Mesenchymal stem cell (in vitro differentiated cells and primary cell): ENCODE results near the gene KDM5C.

Experiments used
- DNase-seq: peaks from one replicate; pipeline ENCODE4 v3.0.0-alpha.2; 2013
- H2AFZ ChIP-seq: one replicate; pipeline ENCODE4 v1.6.1; 2013; ENCODE audit warnings: low read depth, mild to moderate bottlenecking, control low read depth, inconsistent platforms, low read length, moderate library complexity
- H2AK5ac ChIP-seq: 2 replicates; pipeline ENCODE4 v1.6.1; 2013; ENCODE audit warnings: low read length, moderate library complexity, mild to moderate bottlenecking, inconsistent platforms; ENCODE audit not compliant: severe bottlenecking
- H2BK120ac ChIP-seq: one replicate; pipeline ENCODE4 v1.6.1; 2013; ENCODE audit warnings: low read depth, mild to moderate bottlenecking, inconsistent platforms, low read length, moderate library complexity
- H2BK12ac ChIP-seq, 2 experiments: one replicate each; pipeline ENCODE4 v1.6.1; 2013; ENCODE audit warnings: inconsistent platforms in 2 of 2, low read length in 2 of 2, mild to moderate bottlenecking in 2 of 2, moderate library complexity in 2 of 2, control low read depth in 1 of 2
- H2BK15ac ChIP-seq: one replicate; pipeline ENCODE4 v1.6.1; 2013; ENCODE audit warnings: mild to moderate bottlenecking, low read depth, inconsistent platforms; ENCODE audit not compliant: poor library complexity, severe bottlenecking
- H2BK5ac ChIP-seq: 2 replicates; pipeline ENCODE4 v1.6.1; 2013; ENCODE audit warnings: low read depth, mild to moderate bottlenecking, low read length, control low read depth, inconsistent platforms; ENCODE audit not compliant: poor library complexity, severe bottlenecking
- H3K14ac ChIP-seq, 2 experiments: one replicate each; pipeline ENCODE4 v1.6.1; 2013; ENCODE audit warnings: inconsistent platforms in 2 of 2, low read length in 2 of 2, control low read depth in 1 of 2, mild to moderate bottlenecking in 1 of 2, moderate library complexity in 1 of 2
- H3K18ac ChIP-seq, 2 experiments: one replicate each; pipeline ENCODE4 v1.6.1; 2013; ENCODE audit warnings: inconsistent platforms in 2 of 2, low read length in 2 of 2, control low read depth in 1 of 2, low read depth in 1 of 2, mild to moderate bottlenecking in 1 of 2
- H3K23ac ChIP-seq, 2 experiments: one replicate each; pipeline ENCODE4 v1.6.1; 2013; ENCODE audit warnings: inconsistent platforms in 2 of 2, low read length in 2 of 2, mild to moderate bottlenecking in 2 of 2, moderate library complexity in 2 of 2, control low read depth in 1 of 2
- H3K27ac ChIP-seq: 2 replicates; pipeline ENCODE4 v1.5.1; 2013; ENCODE audit warnings: mild to moderate bottlenecking, moderate library complexity, low read length, control low read depth, inconsistent platforms; ENCODE audit not compliant: poor library complexity, severe bottlenecking
- H3K27me3 ChIP-seq, 2 experiments: 2 replicates each; pipeline versions ENCODE4 v1.6.1 to v1.7.0; 2013; ENCODE audit warnings: low read length in 2 of 2, mild to moderate bottlenecking in 2 of 2, moderate library complexity in 2 of 2, control low read depth in 1 of 2, inconsistent platforms in 1 of 2; ENCODE audit not compliant: control insufficient read depth in 1 of 2, insufficient read depth in 1 of 2
- H3K36me3 ChIP-seq, 2 experiments: 2 replicates each; pipeline versions ENCODE4 v1.6.1 to v1.7.0; 2013; ENCODE audit warnings: low read length in 2 of 2, control low read depth in 1 of 2, inconsistent platforms in 1 of 2, low read depth in 1 of 2, mild to moderate bottlenecking in 1 of 2; ENCODE audit not compliant: insufficient read depth in 2 of 2, control insufficient read depth in 1 of 2
- H3K4ac ChIP-seq, 2 experiments: one replicate each; pipeline ENCODE4 v1.6.1; 2013; ENCODE audit warnings: inconsistent platforms in 2 of 2, low read length in 2 of 2, mild to moderate bottlenecking in 2 of 2, moderate library complexity in 2 of 2, control low read depth in 1 of 2, low read depth in 1 of 2
- H3K4me1 ChIP-seq: 2 replicates; pipeline ENCODE4 v1.6.1; 2013; ENCODE audit warnings: low read depth, low read length, control low read depth; ENCODE audit not compliant: control insufficient read depth, insufficient read depth
- H3K4me2 ChIP-seq: 2 replicates; pipeline ENCODE4 v1.6.1; 2013; ENCODE audit warnings: low read length, mild to moderate bottlenecking, inconsistent platforms; ENCODE audit not compliant: poor library complexity, severe bottlenecking
- H3K4me3 ChIP-seq, 2 experiments: 2 replicates each; pipeline versions ENCODE4 v1.5.1 to v1.7.0; 2013; ENCODE audit warnings: low read length in 2 of 2, mild to moderate bottlenecking in 2 of 2, control low read depth in 1 of 2, low read depth in 1 of 2; ENCODE audit not compliant: insufficient read depth in 1 of 2
- H3K79me1 ChIP-seq: replicated peaks from 2 replicates; pipeline ENCODE4 v1.6.1; 2013; ENCODE audit warnings: mild to moderate bottlenecking, control low read depth, low read length, inconsistent platforms; ENCODE audit not compliant: poor library complexity, severe bottlenecking
- H3K9ac ChIP-seq: 2 replicates; pipeline ENCODE4 v1.7.0; 2013; ENCODE audit warnings: mild to moderate bottlenecking, low read length, moderate library complexity
- H3K9me3 ChIP-seq: 2 replicates; pipeline ENCODE4 v1.7.0; 2013; ENCODE audit warnings: mild to moderate bottlenecking, low read length; ENCODE audit not compliant: control insufficient read depth
- H4K8ac ChIP-seq: one replicate; pipeline ENCODE4 v1.6.1; 2013; ENCODE audit warnings: inconsistent platforms, mild to moderate bottlenecking, low read length, moderate library complexity
- H4K91ac ChIP-seq: one replicate; pipeline ENCODE4 v1.6.1; 2013; ENCODE audit warnings: mild to moderate bottlenecking, low read length, inconsistent platforms
- WGBS: methylation state at CpG from one replicate; pipeline ENCODE4 v1.1.7; 2013; ENCODE audit warnings: mixed read lengths; 5-methylcytosine and 5-hydroxymethylcytosine counted together

The KDM5C gene

GRCh38 chrX:53235566-53235965 is 10.6 kb upstream of the KDM5C start:
- no peak overlapping the region for H2BK5ac ChIP-seq
- H3K9me3 ChIP-seq = no peaks in the 10 kb centered on the region
- peaks cover 0 to 49% of the 10 kb centered on the region in 2 experiments for H3K27me3 ChIP-seq
- no peak overlapping the region for H2AK5ac ChIP-seq
- no peak overlapping the region for H3K27ac ChIP-seq
- no peak overlapping the region for H2BK15ac ChIP-seq
- H3K79me1 ChIP-seq = no peaks in the 10 kb centered on the region
- H3K4me1 ChIP-seq = no peaks in the 10 kb centered on the region
- H2BK12ac ChIP-seq = no peak overlapping the region
- H3K4me3 ChIP-seq = no peak overlapping the region
- no peak overlapping the region for H3K9ac ChIP-seq
- no peak overlapping the region for H4K8ac ChIP-seq
- no peak overlapping the region for H3K18ac ChIP-seq
- H2AFZ ChIP-seq = no peak overlapping the region
- no peak overlapping the region for H3K14ac ChIP-seq
- H2BK120ac ChIP-seq = no peak overlapping the region
- H3K4ac ChIP-seq = no peak overlapping the region
- H3K36me3 ChIP-seq = peaks cover 34 to 68% of the 10 kb centered on the region in 2 experiments
- no peak for DNase-seq
- no peak overlapping the region for H3K23ac ChIP-seq
- no peak overlapping the region for H3K4me2 ChIP-seq
- no peak overlapping the region for H4K91ac ChIP-seq
- 88% methylated on average over 1 of the region's 12 CpGs for WGBS

DNA sequence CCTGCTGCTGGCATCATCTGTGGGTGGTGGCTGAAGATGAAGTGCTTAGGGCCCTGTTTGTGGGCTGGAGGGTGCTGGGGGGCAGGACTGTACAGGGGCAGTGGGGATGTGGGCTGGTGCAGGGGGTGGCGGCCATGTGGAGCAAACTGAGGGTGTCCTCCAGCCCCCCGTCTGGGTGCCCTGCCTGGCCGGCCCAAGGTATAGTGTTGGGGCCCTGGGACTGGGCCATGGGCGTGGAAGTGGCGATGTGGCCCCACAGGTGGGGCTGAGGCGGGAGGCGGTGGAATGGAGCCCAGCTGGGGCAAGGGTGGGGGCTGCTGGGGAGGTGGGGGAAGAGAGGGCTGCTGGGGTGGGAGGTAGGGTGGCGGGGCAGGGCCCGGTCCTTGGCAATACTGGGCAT is 9.5 kb upstream of the KDM5C start:
- no peak overlapping the region for H3K27ac ChIP-seq
- H3K4ac ChIP-seq = no peak overlapping the region
- no peaks in the 10 kb centered on the region for H3K79me1 ChIP-seq
- peaks cover 0 to 51% of the 10 kb centered on the region in 2 experiments for H3K27me3 ChIP-seq
- H3K18ac ChIP-seq = no peak overlapping the region
- H2BK12ac ChIP-seq = no peak overlapping the region
- H3K36me3 ChIP-seq = peaks cover 23 to 68% of the 10 kb centered on the region in 2 experiments
- H2BK5ac ChIP-seq = no peak overlapping the region
- H4K91ac ChIP-seq = no peak overlapping the region
- no peak overlapping the region for H3K14ac ChIP-seq
- no peak overlapping the region for H3K23ac ChIP-seq
- WGBS = 98% methylated on average over 5 of the region's 9 CpGs
- no peaks in the 10 kb centered on the region for H3K4me1 ChIP-seq
- H4K8ac ChIP-seq = no peak overlapping the region
- H2AFZ ChIP-seq = no peak overlapping the region
- no peak overlapping the region for H2BK15ac ChIP-seq
- H3K4me3 ChIP-seq = no peak overlapping the region
- no peaks in the 10 kb centered on the region for H3K9me3 ChIP-seq
- no peak overlapping the region for H3K9ac ChIP-seq
- no peak overlapping the region for H2AK5ac ChIP-seq
- no peak for DNase-seq
- H2BK120ac ChIP-seq = no peak overlapping the region
- H3K4me2 ChIP-seq = no peak overlapping the region

GRCh38 chrX:53233536-53233935 is 8.5 kb upstream of the KDM5C start:
- no peak overlapping the region for H3K27ac ChIP-seq
- no peak overlapping the region for H4K8ac ChIP-seq
- H3K9me3 ChIP-seq = no peaks in the 10 kb centered on the region
- H2BK5ac ChIP-seq = no peak overlapping the region
- no peak overlapping the region for H2AK5ac ChIP-seq
- no peak overlapping the region for H3K4me2 ChIP-seq
- no peak overlapping the region for H2BK12ac ChIP-seq
- no peak overlapping the region for H2BK120ac ChIP-seq
- no peaks in the 10 kb centered on the region for H3K4me1 ChIP-seq
- H3K36me3 ChIP-seq = peaks cover 14 to 59% of the 10 kb centered on the region in 2 experiments
- no peak overlapping the region for H3K18ac ChIP-seq
- no peak for DNase-seq
- H3K14ac ChIP-seq = no peak overlapping the region
- H3K27me3 ChIP-seq = peaks cover 0 to 47% of the 10 kb centered on the region in 2 experiments
- no peaks in the 10 kb centered on the region for H3K79me1 ChIP-seq
- H3K9ac ChIP-seq = no peak overlapping the region
- H3K23ac ChIP-seq = no peak overlapping the region
- H3K4me3 ChIP-seq = no peak overlapping the region
- H3K4ac ChIP-seq = no peak overlapping the region
- no peak overlapping the region for H2BK15ac ChIP-seq
- H4K91ac ChIP-seq = no peak overlapping the region
- 94% methylated on average over 9 of the region's 9 CpGs for WGBS
- no peak overlapping the region for H2AFZ ChIP-seq

DNA sequence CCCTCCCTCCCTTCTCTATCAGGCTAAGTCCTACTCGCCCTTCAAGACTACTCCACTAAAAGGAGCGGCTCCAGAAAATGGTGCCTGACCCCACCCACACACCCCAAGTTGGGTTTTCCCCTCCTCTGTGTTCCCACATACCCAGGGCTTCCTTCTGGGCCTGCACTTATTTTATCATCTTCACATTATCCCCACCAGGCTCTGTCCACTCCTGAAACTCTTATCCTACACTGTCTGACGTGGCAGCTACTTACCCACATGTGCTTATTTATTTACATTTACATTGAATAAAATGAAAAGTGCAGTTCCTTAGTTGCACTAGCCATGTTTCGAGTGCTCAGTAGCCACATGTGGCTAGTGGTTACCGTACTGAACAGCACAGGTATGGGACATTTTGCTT is 5.1 kb upstream of the KDM5C start:
- Histone ChIP-seq H3K4me3 (no peak overlapping the region), H3K4me2 (no peak overlapping the region)
- WGBS = 80% methylated on average over 4 of the region's 5 CpGs

More for the DNA sequence above, 5.1 kb upstream of the KDM5C start:
- Histone ChIP-seq H2BK120ac (no peak overlapping the region), H2BK15ac (no peak overlapping the region), H3K36me3 (peaks cover 0 to 28% of the 10 kb centered on the region in 2 experiments), H3K18ac (no peak overlapping the region), H3K9me3 (no peaks in the 10 kb centered on the region), H2BK12ac (no peak overlapping the region), H3K4me1 (no peaks in the 10 kb centered on the region), H2AFZ (no peak overlapping the region), H3K14ac (no peak overlapping the region), H4K8ac (no peak overlapping the region), H2BK5ac (no peak overlapping the region), H2AK5ac (no peak overlapping the region), H4K91ac (no peak overlapping the region), H3K9ac (no peak overlapping the region), H3K79me1 (no peaks in the 10 kb centered on the region), H3K23ac (no peak overlapping the region), H3K27ac (no peak overlapping the region), H3K27me3 (peaks cover 0 to 36% of the 10 kb centered on the region in 2 experiments), H3K4ac (no peak overlapping the region)
- no peak for DNase-seq
